ENCODE data around the gene BAIAP2L1. TPM values are rescaled to one million over a fixed set of nuclear protein-coding genes. Genes with fewer than 3 reads are reported as not detected.
A peak's percentile ranks its signal among the peaks of the same experiment; 100 is the strongest.

Gene BAIAP2L1
- total and polyA plus RNA-seq, 12 donors: 0.53 to 5.8 (median 1.8) TPM

DNA sequence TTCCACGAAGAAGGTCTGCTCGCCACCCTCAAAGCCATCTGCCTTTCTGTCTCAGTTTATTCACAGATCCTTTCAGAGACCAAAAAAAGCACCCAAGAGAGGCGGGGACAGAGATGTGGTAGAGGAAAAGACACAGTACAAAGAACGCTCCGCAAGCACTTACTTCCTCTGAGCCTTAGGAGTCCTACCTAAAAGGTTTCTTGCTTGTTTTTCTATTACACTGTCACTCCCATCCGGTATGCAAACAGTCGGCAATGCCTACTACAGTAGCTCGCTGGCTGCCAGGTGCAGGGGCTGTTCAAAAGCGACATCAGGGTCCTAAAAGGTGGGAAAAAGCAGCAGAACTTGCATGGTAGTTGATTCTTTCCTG lies 149.7 kb downstream of the BAIAP2L1 start:
- Histone ChIP-seq H3K27ac (peak overlapping the region; percentile 20 to 93 (median 88)), H3K27me3 (no peaks in the 10 kb centered on the region), H3K9me3 (no peaks in the 10 kb centered on the region), H3K4me3 (peak overlapping the region; percentile 75 to 97 (median 90)), H3K4me1 (peaks cover 4 to 72% (median 52%) of the 10 kb centered on the region in 9 donors), H3K36me3 (peaks cover 0 to 14% (median 0%) of the 10 kb centered on the region in 9 donors)
- 25 to 28% methylated on average over 9 of the region's 9 CpGs for WGBS, 2 donors
- TF ChIP-seq, protein P1, sequence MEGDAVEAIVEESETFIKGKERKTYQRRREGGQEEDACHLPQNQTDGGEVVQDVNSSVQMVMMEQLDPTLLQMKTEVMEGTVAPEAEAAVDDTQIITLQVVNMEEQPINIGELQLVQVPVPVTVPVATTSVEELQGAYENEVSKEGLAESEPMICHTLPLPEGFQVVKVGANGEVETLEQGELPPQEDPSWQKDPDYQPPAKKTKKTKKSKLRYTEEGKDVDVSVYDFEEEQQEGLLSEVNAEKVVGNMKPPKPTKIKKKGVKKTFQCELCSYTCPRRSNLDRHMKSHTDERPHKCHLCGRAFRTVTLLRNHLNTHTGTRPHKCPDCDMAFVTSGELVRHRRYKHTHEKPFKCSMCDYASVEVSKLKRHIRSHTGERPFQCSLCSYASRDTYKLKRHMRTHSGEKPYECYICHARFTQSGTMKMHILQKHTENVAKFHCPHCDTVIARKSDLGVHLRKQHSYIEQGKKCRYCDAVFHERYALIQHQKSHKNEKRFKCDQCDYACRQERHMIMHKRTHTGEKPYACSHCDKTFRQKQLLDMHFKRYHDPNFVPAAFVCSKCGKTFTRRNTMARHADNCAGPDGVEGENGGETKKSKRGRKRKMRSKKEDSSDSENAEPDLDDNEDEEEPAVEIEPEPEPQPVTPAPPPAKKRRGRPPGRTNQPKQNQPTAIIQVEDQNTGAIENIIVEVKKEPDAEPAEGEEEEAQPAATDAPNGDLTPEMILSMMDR (IDR thresholded peaks at IDR 0.05): no peak
- ATAC-seq (peak in 6 of 8 donors; percentile 2 to 37 (median 12)), DNase-seq (no peak)
- intact Hi-C loops (cut with DNase I): no loop called here

DNA sequence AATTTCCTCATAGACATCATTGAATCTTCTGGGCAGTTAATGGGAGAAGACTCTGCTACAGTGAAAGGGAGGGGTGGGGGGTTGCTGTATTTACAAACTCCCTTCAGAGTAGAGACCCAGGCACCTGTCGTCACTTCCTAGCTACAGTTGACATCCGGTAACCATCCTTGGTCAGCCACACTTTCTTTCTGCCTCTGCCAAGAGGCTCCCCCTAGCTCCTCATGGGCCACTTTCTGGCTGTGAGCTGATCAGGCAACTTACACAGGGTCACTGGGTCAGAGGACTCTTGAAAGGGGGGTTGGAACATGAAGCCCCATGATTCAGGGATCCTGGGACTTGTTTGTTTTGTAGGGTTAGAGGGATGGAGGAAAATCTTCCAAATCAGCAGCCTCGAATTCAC lies 150.1 kb downstream of the BAIAP2L1 start:
- Histone ChIP-seq H3K4me3 (peak overlapping the region in 9 of 10 donors; percentile 75 to 97 (median 90)), H3K4me1 (peaks cover 4 to 76% (median 56%) of the 10 kb centered on the region in 9 donors), H3K27ac (peak overlapping the region; percentile 20 to 93 (median 88)), H3K36me3 (peaks cover 0 to 14% (median 0%) of the 10 kb centered on the region in 9 donors), H3K9me3 (no peaks in the 10 kb centered on the region), H3K27me3 (no peaks in the 10 kb centered on the region)
- intact Hi-C loops (cut with DNase I): no loop called here
- TF ChIP-seq, protein P1 (IDR thresholded peaks at IDR 0.05): no peak
- DNase-seq: no peak
- 49 to 57% methylated on average over 3 of the region's 3 CpGs for WGBS, 2 donors
- ATAC-seq: no peak

DNA sequence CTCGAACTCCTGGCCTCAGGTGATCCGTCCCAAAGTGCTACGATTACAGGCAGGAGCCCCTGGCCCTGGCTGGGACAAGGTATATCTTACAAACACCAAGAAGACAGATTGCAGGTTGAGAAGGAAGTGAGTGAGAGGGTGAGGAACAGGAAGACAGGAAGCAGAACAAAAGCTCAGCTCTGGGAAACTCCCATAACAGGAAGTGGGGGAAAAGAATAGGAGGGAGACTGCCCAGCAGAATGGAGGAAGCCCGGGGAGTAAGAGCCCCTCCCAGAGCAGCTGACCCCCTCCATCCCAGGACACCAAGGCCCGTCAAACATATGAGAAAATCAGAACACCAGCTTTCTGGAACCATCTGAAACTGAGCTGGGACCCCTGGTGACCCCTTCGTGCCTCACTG lies 151.8 kb downstream of the BAIAP2L1 start:
- TF ChIP-seq, protein P1 (IDR thresholded peaks at IDR 0.05): no peak
- Histone ChIP-seq H3K27me3 (no peaks in the 10 kb centered on the region), H3K36me3 (peaks cover 0 to 28% (median 4%) of the 10 kb centered on the region in 9 donors), H3K27ac (peak overlapping the region; percentile 50 to 93 (median 84)), H3K4me1 (peaks cover 6 to 86% (median 66%) of the 10 kb centered on the region in 9 donors), H3K4me3 (peak overlapping the region in 1 of 10 donors; percentile 16), H3K9me3 (no peaks in the 10 kb centered on the region)
- WGBS, 2 donors: 60 to 68% methylated on average over 6 of the region's 6 CpGs
- DNase-seq: peak in 1 of 2 donors; percentile 41
- peak in 5 of 8 donors; percentile 5 to 48 (median 37) for ATAC-seq
- intact Hi-C loops (cut with DNase I): loop anchor here in 5 of 10 donors (2.0 to 10.0 kb wide), 5 partner anchors 33 to 224 kb away; partner anchors contain the start of genes BRI3 (in 2 of the 5) and BAIAP2L1 (in 1 of the 5)

DNA sequence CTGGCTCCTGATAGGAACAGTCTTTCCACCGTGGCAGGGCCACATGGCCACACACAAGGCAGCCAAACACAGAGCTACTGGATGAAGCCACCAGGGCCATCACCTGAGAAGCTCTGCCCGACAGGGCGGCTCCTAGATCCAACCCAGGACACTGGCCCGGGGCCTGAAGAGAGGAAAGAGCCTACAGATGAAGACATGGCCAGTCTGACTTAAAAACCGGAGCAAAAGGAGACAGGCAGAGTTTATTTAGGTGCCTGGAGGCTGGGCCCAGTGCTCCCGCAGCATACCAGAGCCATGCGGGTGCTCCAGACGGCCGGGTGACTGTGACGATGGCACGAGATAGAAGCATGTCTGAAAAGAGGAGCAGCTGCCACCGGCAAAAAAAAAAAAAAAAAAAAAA lies 152.7 kb downstream of the BAIAP2L1 start:
- intact Hi-C loops (cut with DNase I): loop anchor here in 5 of 10 donors (2.0 to 10.0 kb wide), 5 partner anchors 34 to 223 kb away; partner anchors contain the start of genes BRI3 (in 2 of the 5) and BAIAP2L1 (in 1 of the 5)
- WGBS, 2 donors: 93 to 94% methylated on average over 12 of the region's 12 CpGs
- H3K4me1 ChIP-seq: peaks cover 6 to 83% (median 63%) of the 10 kb centered on the region in 9 donors
- TF ChIP-seq, protein P1 (IDR thresholded peaks at IDR 0.05): no peak
- H3K27ac ChIP-seq: peak overlapping the region in 9 of 10 donors; percentile 11 to 91 (median 83)
- ATAC-seq: no peak
- H3K36me3 ChIP-seq: peaks cover 0 to 38% (median 14%) of the 10 kb centered on the region in 9 donors
- no peaks in the 10 kb centered on the region for H3K27me3 ChIP-seq
- H3K4me3 ChIP-seq: no peak overlapping the region
- DNase-seq: no peak
- no peaks in the 10 kb centered on the region for H3K9me3 ChIP-seq

Measured in heart right ventricle (tissue), 16 donors.